ENCODE data around the gene SAP30BP.
A peak's percentile ranks its signal among the peaks of the same experiment; 100 is the strongest.

SAP30BP gene

DNA sequence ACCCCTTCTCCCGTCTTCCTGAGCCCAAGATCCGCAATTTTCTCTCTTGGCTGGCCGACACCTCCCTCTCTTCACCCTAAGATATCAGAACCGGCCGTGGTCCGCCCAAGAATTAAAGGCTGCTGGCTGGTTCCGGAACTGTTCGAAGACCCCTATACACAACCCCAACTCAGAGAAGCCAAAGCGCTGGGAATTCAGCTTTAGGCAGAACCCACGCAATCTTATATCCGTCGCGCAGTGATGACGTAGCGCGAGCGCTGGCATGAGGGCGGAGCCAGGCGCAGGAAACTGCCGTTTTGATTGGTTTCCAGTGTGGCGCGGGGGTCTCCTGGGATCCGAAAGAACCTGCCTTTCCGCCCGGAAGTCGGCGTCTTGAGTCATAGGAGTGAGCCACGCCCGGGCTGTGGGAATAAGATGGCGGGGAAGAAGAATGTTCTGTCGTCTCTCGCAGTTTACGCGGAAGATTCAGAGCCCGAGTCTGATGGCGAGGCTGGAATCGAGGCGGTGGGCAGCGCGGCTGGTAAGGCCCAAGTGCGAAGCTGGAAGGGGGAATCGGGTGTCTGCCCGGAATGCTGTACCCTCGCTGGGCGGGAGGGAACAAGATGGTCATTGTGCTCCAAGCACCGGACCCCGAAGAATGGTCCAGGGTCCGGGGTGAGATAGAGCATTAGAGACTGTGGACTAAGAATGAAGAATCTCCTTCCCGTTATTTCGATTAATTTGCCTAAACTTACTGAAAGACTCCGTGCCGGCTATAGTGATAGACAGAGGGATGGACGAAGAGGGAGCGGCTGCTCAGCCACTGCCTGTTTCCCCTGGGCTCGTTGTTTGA, at the start of gene SAP30BP, which contains the start of gene RECQL5:
Gene SAP30BP (plus strand): TSS at position 380 of the 832 bp plus-strand sequence. CDS start 35 bp downstream, at position 415.
Gene RECQL5 (minus strand): TSS at position 196 of the 832 bp plus-strand sequence. CDS start 597 bp downstream, outside the sequence.
- DNase-seq (ENCODE audit: low read depth) = peak; percentile 96

DNA sequence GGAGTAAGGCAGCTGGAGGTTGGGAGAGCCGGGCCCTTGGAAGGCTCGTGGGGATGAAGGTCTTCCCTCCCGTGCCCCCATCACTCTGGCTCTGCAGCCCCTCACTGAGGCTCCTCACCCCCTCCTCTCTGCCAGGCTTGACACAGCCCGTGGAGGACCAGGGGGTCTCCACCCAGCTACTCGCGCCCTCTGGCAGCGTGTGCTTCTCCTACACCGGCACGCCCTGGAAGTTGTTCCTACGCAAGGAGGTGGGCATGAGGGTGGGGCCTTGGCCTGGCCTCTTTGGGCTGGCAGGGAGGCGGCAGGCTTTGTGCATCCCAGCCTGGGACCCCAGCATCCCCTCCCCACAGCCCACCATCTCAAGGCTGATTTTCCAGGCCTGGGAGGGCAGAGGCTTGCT, 49.5 kb upstream of the SAP30BP start:
- DNase-seq (ENCODE audit: low read depth) = no peak

DNA sequence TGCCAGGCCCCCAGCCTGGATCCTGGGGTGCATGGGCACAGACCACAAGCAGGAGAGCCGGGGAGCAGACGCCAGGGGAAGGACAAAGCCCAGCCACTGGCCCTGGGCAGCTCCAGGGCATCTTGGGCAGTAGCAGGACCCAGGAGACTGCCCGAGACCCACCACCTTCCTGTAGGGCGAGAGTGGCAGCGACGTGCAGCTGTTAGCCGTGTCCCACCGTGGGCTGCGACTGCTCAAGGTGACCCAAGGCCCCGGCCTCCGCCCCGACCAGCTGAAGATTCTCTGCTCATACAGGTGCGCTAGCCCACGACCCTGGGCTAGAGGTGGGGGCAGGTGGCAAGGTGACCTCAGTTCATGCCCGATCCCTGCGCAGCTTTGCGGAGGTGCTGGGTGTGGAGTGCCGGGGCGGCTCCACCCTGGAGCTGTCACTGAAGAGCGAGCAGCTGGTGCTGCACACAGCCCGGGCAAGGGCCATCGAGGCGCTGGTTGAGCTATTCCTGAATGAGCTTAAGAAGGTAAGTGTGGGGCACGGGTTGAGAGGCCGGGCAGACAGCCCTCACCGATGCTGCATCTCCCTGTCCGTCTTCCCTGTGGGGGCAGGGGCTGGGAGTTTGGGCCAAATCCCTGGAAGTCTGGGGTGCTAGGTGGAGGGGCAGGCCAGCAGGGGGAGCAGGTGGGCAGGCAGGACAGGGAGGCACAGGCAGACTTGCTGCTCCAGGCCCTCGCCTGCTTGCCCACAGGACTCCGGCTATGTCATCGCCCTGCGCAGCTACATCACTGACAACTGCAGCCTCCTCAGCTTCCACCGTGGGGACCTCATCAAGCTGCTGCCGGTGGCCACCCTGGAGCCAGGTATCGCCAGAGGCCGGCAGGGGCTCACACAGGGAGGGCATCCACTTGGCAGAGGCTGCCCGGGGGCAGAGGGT, 47.4 kb upstream of the SAP30BP start:
- DNase-seq (ENCODE audit: low read depth) = no peak

DNA sequence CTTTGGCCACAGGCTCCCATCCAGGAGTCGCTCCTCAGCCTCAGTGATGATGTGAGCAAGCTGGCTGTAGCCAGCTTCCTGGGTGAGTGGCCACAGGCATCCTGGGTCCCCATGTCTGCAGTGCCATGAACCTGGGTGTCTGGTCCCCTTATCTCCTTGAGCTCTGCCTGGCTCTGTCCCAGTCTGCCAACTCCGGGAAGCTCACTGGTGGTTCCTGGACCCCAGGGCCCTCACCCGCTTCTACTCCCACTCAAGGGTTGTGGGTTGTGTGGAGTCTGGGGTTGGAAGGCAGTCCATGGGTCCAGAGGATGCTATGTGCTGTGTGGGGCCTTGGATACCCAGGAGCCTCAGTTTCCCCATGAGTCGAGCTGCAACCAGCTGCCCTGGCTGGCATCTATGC, 45.6 kb upstream of the SAP30BP start:
- DNase-seq (ENCODE audit: low read depth) = no peak

DNA sequence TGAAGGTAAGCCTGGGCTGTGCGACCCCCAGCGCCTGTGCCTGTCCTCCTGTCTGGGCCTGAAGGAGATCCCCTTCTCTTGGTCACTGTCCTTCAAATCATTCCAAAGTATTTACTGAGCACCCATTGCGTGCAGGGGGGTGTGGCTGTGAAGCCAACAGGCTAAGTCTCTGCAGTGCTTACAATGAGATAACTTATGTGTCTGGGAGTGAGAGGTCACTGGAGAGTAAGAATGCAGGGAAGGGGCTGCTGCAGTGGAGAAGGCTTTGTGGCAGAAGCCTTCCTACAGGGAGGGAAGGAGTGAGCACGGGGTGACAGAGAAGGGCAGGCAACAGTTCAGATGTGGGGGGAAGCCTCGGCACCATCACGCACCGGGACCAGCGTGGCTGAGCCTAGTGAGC, 45.1 kb upstream of the SAP30BP start:
- DNase-seq (ENCODE audit: low read depth) = no peak

DNA sequence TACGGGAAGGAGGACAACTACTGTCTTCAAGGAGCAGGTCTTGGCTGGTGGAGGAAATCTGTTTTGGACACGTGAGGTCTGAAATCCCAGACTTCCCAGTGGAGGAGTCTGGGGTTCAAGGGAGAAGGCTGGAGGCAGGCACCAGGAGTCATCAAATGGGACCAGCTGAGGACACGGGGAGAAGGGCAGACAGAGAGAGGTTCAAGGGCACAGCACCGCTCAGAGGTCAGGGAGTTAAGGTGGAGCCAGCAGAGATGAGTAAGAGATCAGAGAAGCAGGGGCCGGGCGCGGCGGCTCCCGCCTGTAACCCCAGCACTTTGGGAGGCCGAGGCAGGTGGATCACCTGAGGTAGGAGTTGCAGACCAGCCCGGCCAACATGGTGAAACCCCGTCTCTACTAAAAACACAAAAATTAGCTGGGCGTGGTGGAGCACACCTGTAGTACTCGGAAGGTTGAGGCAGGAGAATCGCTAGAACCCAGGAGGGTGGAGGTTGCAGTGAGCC, 44.3 kb upstream of the SAP30BP start:
- no peak for DNase-seq (ENCODE audit: low read depth)

DNA sequence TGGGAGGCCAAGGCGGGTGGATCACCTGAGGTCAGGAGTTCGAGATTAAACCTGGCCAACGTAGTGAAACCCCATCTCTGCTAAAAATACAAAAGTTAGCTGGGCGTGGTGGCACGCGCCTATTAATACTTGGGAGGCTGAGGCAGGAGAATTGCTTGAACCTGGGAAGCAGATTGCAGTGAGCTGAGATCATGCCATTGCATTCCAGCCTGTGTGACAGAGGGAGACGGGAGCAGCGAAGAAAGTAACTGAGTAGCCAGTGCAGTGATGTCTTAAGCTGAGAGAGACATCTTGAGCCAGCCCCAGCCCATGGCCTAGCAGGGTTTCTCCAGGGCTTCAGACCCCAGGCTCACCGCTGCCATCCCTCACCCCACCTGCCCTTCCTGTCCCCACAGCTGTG, 43.8 kb upstream of the SAP30BP start:
- no peak for DNase-seq (ENCODE audit: low read depth)

DNA sequence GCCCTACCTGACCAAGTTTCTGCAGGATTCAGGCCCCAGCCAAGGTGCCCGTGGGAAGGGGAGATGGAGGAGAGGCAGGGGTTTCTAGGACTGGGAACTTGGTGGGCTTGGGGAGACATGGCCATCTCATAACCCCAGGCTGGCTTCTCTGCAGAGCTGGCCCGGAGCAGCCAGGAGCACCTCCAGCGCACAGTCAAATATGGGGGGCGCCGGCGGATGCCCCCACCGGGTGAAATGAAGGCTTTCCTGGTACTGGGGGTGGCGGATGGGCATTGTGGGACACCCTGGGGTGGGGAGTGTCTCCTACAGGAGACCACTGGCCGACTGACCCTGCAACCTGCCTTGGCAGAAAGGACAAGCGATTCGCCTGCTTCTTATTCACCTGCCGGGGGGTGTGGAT, 43.1 kb upstream of the SAP30BP start:
- no peak for DNase-seq (ENCODE audit: low read depth)

DNA sequence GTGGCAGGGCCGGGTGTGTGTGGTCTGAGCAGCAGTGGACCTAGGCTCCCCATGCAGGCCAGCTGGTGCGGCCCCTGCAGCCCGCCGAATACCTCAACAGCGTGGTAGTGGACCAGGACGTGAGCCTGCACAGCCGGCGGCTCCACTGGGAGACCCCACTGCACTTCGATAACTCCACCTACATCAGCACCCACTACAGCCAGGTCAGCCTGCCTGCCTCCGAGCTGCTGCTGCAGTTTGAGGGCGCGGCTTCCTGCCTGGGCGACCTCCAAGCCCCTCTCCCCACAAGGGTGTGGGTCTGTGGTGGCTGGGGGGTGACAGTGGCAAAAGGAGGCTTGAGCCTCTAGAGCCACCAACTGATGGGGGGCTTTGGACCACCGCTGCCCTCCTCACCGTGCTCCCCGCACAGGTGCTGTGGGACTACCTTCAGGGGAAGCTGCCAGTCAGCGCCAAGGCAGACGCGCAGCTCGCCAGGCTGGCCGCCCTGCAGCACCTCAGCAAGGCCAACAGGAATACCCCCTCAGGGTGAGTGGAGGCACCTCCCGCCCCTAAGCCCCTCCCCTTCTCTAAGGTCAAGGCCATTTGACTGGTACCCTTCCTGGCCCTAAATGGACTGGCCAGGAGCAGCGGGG, 42.3 kb upstream of the SAP30BP start:
- no peak for DNase-seq (ENCODE audit: low read depth)

DNA sequence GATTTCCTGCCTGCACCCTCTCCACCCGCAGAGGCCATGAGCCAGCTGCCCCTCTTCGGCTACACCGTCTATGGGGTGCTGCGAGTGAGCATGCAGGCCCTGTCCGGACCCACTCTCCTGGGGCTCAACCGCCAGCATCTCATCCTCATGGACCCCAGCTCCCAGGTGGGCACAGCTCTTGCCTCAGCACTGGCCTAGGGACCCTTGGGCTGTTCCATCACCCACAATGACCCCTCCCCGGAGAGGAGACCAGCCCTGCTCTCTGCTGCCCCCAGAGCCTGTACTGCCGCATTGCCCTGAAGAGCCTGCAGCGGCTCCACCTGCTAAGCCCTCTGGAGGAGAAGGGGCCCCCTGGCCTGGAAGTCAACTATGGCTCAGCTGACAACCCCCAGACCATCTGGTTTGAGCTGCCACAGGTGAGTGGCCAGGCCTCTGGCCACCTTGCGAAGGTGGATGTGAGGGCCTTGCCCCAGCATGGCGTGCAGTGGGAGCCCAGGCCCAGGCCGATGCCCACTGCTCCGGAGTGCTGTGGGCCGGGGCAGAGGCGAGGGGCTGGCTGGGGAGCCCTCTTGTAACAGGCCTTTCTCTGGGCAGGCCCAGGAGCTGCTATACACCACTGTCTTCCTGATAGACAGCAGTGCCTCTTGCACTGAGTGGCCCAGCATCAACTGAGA, 41.2 kb upstream of the SAP30BP start:
- no peak for DNase-seq (ENCODE audit: low read depth)

DNA sequence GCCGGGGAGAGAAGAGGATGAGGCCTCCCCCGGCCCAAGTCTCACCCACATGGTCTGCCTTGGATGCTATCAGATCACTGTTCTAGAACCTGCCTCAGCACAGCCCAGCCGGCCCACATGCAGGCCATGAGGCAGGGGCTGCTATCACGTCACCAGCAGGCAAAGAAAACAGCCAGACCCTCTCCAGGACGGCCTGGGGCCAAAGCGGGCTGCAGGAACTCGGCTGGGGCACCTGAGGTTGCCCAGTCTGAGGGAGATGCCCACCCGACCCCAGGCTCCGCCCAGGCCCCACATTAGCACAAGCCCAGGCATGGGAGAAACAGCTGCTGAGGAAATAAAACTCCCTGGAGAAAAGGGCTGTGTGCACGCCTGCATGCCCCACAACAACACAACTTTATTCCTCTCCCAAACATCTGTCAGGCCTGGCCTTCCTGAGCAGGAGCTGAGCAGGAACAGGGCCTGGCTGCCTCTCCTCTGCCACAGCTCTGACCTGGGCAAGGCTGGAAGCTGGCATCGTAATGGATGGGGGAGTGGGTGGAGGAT, 40.6 kb upstream of the SAP30BP start:
- no peak for DNase-seq (ENCODE audit: low read depth)

DNA sequence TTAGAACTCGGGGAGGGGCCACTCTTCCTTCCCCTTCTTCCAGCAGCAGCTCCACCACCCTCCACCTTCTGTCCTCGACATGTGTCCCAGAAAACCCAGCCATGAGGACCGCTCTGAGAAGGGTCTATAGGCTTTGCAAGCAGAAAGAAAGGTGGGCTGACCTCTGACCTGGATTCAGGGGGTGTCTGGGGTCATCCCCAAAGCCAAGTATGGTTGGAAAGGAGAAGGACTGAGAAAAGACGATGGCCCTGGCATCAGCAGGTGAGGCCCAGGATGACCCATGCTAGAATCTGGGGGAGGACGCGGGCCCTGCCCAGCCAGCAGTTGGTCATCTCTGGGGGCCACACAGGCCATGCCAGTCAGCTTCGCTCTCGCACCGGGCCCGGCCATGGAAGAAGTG, 40.0 kb upstream of the SAP30BP start:
- no peak for DNase-seq (ENCODE audit: low read depth)

DNA sequence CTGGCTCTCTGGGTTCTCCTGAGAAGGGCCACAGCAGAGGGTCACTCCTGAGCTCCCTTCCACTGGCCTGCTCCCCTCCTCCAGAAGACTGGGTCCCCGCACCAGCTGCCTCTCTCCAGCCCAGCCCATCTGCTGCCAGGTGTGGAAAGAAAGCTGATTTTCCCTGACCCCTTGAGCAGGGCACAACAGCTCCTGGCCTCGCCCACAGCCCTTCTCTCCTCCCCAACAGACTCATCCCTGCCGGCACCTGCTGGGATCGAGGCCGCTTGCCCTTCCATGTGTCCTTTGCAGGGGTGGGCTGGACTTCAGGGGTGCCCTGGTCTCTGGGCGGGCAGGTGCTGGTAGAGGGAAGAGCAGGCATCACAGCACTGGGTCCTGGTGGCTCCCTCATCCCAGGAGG, 38.7 kb upstream of the SAP30BP start:
- no peak for DNase-seq (ENCODE audit: low read depth)

DNA sequence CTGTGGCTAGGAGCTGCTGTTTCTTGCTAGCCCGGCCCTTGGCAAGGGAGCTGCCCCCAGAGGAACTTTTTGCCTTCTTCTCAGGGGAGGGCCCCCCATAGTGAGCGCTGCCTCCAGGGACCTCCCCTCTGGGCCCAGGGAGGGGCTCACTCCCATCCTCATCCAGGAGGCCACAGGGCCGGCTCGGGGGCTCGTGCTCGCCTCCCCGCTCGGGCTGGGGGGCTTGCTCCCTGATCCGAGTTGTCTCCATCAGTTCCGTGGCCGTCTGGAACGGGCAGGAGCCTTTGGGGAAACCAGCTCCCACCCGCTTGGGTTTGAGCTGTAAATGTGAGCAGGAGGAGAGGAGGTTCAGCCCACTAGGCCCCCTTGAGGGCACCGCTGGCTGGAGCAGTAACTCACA, 38.0 kb upstream of the SAP30BP start:
- DNase-seq (ENCODE audit: low read depth) = no peak

DNA sequence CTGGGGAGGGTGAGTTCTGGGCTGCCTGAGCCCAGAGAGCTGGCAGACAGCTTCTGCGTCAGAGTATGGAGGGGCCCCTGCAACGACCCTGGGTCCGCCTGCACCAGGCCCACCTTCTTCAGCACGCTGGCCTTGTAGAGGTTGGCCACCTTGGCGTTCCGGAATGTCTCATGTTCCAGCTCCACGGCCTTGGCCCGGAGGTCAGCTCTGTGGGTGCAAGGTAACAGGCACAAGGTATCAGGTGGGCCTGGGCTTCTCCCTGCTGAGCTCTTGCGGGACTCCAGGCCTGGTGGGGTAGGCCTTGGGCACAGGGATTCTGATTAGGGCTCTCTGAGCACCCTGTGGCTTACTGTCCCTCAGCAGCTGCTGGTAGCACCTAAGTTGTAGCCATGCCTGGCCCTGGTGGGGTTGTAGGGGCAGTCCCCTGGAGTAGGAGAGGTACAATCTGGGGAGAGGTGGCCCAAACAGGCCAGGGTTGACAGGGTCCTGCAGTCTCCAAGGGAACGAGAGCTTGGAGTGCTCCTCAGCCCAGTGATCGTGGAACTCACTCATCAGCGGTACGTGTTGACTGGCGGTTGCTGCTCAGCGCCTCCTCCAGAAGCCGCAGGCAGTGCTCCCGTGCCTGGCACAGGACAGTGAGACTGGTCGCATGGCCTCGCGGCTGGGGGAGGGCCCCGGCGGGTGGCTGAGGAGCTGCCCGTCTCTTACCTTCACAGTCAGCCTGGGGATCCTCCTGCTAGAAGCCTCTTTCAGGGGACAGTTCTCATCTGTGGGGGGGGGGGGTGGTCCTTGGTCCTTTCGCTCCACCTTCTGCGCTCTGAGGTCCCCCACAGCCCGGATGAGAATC, 36.8 kb upstream of the SAP30BP start:
- no peak for DNase-seq (ENCODE audit: low read depth)

DNA sequence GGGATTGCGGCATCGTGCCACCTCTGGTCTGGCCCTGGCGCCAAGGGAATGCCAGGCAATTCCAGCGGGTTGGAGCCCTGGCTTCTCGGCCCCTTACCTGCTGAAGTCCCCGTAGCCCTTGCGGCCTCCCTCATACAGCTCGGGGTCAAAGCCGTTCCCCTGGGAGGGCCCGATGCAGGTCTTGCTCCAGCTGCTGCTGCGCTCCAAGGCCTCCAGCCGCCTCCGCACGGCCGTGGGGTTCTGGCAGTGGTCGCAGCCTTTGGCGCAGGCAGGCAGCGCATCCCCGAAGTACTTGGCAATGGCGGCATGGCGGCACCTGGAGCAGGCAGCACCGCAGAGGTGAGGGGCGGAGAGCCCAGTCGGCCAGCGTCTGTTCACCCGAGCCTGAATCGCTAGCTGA, 35.8 kb upstream of the SAP30BP start:
- no peak for DNase-seq (ENCODE audit: low read depth)

DNA sequence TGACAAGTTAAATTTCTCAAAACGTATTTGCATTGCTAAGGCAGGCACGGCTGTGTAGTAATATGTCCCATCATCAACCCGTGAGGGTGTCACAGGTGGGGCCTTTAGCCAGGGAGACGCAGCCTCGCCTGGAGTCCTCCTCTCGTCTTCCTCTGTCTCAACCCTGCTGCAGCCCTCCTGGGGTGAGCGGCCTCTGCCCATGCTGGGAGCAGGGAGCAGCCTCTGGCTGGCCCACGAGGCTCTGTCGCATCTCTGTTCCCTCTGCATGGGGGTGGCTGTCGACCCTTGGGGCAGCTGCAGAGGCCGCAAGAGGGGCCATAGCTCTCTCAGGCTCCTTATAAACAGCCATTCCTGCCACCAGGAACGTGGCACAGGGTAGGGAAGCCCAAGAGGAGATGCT, 34.7 kb upstream of the SAP30BP start:
- DNase-seq (ENCODE audit: low read depth) = no peak

DNA sequence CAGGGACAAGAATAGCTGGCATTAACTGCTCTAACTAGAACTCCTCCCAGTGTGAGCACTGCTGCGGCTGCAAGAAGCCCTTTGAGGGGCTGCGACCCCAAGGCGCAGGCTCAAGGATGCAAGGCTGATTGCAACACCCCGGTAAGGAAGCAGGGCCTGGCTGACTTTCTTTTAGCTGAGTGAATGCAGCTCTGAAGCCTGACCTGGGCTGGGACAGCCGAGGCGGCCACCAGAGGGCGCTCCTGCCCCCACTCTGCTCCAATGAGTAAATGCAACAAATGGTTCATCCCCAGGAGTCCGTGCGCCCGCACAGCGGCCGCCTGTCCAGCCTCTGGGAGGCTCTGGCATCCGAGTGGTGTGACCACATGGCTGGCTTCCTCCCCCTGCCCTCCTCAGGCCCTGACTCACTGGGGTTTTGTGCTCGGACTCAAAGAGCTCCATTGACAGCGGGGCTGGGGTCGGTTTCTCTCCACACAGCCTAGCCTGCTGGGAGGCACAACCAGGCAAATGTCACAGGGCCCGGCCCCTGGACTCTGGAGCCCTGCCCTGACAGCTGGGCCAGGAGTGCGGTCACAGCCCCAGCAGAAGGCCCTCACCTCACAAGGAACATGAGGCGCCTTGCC, 34.2 kb upstream of the SAP30BP start, which contains the start of gene SMIM5:
Gene SMIM5 (plus strand): TSS at position 572 of the 623 bp plus-strand sequence. CDS start 6,768 bp downstream, outside the sequence.
- DNase-seq (ENCODE audit: low read depth) = peak; percentile 66

DNA sequence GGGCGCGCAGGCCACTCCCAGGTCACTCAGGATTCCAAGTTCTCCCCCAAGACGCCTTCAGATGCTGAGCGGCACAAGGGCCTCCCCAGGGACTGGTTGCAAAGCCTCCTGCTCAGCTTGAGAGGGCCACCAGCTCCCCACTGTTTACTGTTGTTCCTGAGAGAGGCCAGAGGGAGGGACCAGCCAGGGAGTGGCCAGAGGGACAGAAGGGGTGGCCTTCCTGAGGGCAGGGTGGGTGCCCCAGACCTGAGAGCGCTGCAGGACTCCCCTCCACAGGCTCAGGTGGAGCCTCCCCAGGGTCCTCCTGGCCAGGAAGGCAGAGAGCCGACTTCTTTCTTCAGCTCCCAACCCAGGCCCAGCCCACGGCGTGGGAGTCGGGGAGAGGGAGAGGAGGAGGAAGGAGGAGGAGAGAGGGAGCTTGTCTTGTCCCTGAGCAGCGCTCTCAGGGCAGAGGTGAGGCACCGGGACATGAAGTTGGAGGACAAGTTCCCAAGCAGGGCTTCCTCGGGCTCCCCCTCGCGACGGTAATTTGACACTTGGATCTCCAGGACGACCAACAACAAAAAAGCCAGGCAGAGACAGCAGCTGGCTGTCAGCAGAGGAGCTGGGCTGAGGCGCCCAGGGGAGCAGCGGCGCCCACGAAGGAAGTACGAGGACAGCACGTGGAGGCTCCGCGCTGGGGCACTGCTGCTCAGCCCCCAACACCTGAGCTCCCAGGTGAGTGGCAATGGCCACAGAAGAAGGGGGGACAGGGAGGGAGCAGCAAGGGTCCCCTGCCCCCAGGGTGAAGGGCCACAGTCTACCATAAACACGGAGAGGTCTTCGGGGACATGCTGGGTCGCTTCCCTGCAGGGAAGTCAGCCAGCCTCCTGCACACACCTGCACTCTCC, 33.4 kb upstream of the SAP30BP start:
- DNase-seq (ENCODE audit: low read depth) = peak; percentile 9
